Measurements from ENCODE around the gene SCGB1C1. TPM values are rescaled to one million over a fixed set of nuclear protein-coding genes. Genes with fewer than 3 reads are reported as not detected.
"Not testable (repeated sequence)": the region's sequence is repeated elsewhere in the genome, so short reads cannot be mapped to it uniquely, and the experiment has no call there.

SCGB1C1 gene
- total RNA-seq, 1 experiment from 2014 or later = not detected

DNA sequence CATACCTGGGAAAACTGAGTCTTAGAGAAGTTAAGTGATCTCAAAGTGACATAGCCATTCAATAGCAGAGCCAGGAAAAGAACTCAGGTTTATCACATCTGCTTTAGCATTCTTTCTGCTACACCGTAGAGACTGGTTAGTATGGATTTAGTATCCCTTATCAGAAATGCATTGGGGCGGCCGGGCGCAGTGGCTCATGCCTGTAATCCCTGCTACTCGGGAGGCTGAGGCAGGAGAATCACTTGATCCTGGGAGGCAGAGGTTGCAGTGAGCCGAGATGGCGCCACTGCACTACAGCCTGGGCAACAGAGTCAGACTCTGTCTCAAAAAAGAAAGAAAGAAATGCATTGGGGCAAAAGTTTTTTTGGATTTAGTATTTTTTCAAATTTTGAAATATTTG is 45.5 kb downstream of the SCGB1C1 start:
- not testable (repeated sequence) for H3K27me3 ChIP-seq (ENCODE audit: low read length); H4K20me1 ChIP-seq (ENCODE audit: insufficient read depth, low read depth, low read length); H3K9me2 ChIP-seq (replicated peaks; ENCODE audit: insufficient read depth, low read length); H3K27ac ChIP-seq (ENCODE audit: low read length); H2AFZ ChIP-seq (ENCODE audit: low read length); H3K9me3 ChIP-seq (ENCODE audit: low read length); DNase-seq
- peaks cover 77% of the 10 kb centered on the region for H3K79me2 ChIP-seq (ENCODE audit: low read length)
- H3K9ac ChIP-seq (ENCODE audit: low read length) = peak overlapping the region; percentile 96
- H3K4me2 ChIP-seq (ENCODE audit: low read depth, low read length, poor library complexity, severe bottlenecking) = peak overlapping the region; percentile 97
- peaks cover 24% of the 10 kb centered on the region for H3K4me1 ChIP-seq (ENCODE audit: low read length)
- peaks cover 23% of the 10 kb centered on the region; the same call in 1 of the 2 replicates for H3K36me3 ChIP-seq (ENCODE audit: insufficient read depth, low read length)
- H3K4me3 ChIP-seq (ENCODE audit: low read length) = peak overlapping the region; percentile 98

- H3K9me2 ChIP-seq (replicated peaks; ENCODE audit: insufficient read depth, low read length) = no peaks in the 10 kb centered on the region
- peaks cover 3% of the 10 kb centered on the region; the same call in 1 of the 2 replicates for H4K20me1 ChIP-seq (ENCODE audit: insufficient read depth, low read depth, low read length)
- H3K27me3 ChIP-seq (ENCODE audit: low read length) = no peaks in the 10 kb centered on the region
- peaks cover 19% of the 10 kb centered on the region for H3K4me1 ChIP-seq (ENCODE audit: low read length)
- peaks cover 66% of the 10 kb centered on the region for H3K79me2 ChIP-seq (ENCODE audit: low read length)
- peaks cover 35% of the 10 kb centered on the region; the same call in 1 of the 2 replicates for H3K36me3 ChIP-seq (ENCODE audit: insufficient read depth, low read length)
- H3K27ac ChIP-seq (ENCODE audit: low read length) = no peak overlapping the region
- no peak overlapping the region for H3K9ac ChIP-seq (ENCODE audit: low read length)
- H3K9me3 ChIP-seq (ENCODE audit: low read length) = no peaks in the 10 kb centered on the region
- no peak for DNase-seq
- no peak overlapping the region for H3K4me2 ChIP-seq (ENCODE audit: low read depth, low read length, poor library complexity, severe bottlenecking)
- no peak overlapping the region for H3K4me3 ChIP-seq (ENCODE audit: low read length)
- H2AFZ ChIP-seq (ENCODE audit: low read length) = no peak overlapping the region
These were observed 47.4 kb downstream of the SCGB1C1 start for GRCh38 chr11:240315-240714.

DNA sequence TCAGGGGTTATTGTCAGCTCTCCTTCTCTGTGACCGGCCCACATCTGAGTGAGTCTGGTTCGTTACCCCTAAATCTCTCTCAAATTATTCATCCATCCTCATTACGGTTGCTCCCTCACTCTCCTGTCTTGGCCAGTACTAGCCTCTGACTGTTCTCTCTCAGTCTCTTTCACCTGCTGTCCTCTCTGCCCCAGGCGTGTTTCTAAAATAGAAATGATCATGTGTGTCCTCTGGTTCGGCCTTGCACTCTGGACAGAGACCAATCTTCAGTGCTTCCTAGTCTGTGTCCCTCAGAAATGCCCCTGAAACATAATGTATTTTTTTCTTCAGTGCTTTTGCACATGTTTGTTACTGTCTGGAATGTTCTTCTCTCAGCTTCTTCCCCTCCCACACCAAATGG is 48.8 kb downstream of the SCGB1C1 start:
- H3K4me1 ChIP-seq (ENCODE audit: low read length) = peaks cover 14% of the 10 kb centered on the region
- peaks cover 3% of the 10 kb centered on the region; the same call in 1 of the 2 replicates for H4K20me1 ChIP-seq (ENCODE audit: insufficient read depth, low read depth, low read length)
- H2AFZ ChIP-seq (ENCODE audit: low read length) = no peak overlapping the region
- H3K36me3 ChIP-seq (ENCODE audit: insufficient read depth, low read length) = peaks cover 40% of the 10 kb centered on the region; the same call in 1 of the 2 replicates
- H3K27ac ChIP-seq (ENCODE audit: low read length) = no peak overlapping the region
- no peak for DNase-seq
- H3K4me3 ChIP-seq (ENCODE audit: low read length) = no peak overlapping the region
- H3K9ac ChIP-seq (ENCODE audit: low read length) = no peak overlapping the region
- H3K9me2 ChIP-seq (replicated peaks; ENCODE audit: insufficient read depth, low read length) = no peaks in the 10 kb centered on the region
- H3K79me2 ChIP-seq (ENCODE audit: low read length) = peaks cover 59% of the 10 kb centered on the region
- no peak overlapping the region for H3K4me2 ChIP-seq (ENCODE audit: low read depth, low read length, poor library complexity, severe bottlenecking)
- no peaks in the 10 kb centered on the region for H3K9me3 ChIP-seq (ENCODE audit: low read length)
- no peaks in the 10 kb centered on the region for H3K27me3 ChIP-seq (ENCODE audit: low read length)

Small RNAs within 50 kb of the gene (small RNA-seq; reads per million reads assigned to genes)
- gene RNU6-447P = not detected

Other genes starting within 250 kb of the SCGB1C1 start
- gene BET1L, start 14.3 kb downstream of the SCGB1C1 start, total RNA-seq (2014; rRNA removed; shearing (Covaris generic); ENCODE audit: low replicate concordance) = 16.8 TPM in 2 replicates
- gene RIC8A, start 14.6 kb downstream of the SCGB1C1 start, total RNA-seq (2014; rRNA removed; shearing (Covaris generic); ENCODE audit: low replicate concordance) = 56.2 and 86.1 TPM in 2 replicates
- gene SIRT3, start 43.3 kb downstream of the SCGB1C1 start, total RNA-seq (2014; rRNA removed; shearing (Covaris generic); ENCODE audit: low replicate concordance) = 13.6 and 17.2 TPM in 2 replicates
- 86.7 and 92.7 TPM in 2 replicates for gene PSMD13, start 43.9 kb downstream of the SCGB1C1 start, total RNA-seq (2014; rRNA removed; shearing (Covaris generic); ENCODE audit: low replicate concordance)
- gene NLRP6, start 85.3 kb downstream of the SCGB1C1 start, total RNA-seq (2014; rRNA removed; shearing (Covaris generic); ENCODE audit: low replicate concordance) = 0.11 TPM in 1 of 2 replicates, not detected in the other
- gene PGGHG, start 96.0 kb downstream of the SCGB1C1 start, total RNA-seq (2014; rRNA removed; shearing (Covaris generic); ENCODE audit: low replicate concordance) = 17.0 and 24.2 TPM in 2 replicates
- gene IFITM5, start 106.4 kb downstream of the SCGB1C1 start, total RNA-seq (2014; rRNA removed; shearing (Covaris generic); ENCODE audit: low replicate concordance) = not detected in 2 replicates
- 18.5 and 19.4 TPM in 2 replicates for gene IFITM2, start 114.7 kb downstream of the SCGB1C1 start, total RNA-seq (2014; rRNA removed; shearing (Covaris generic); ENCODE audit: low replicate concordance)
- gene IFITM1, start 121.0 kb downstream of the SCGB1C1 start, total RNA-seq (2014; rRNA removed; shearing (Covaris generic); ENCODE audit: low replicate concordance) = 125 and 216 TPM in 2 replicates
- gene IFITM3, start 127.8 kb downstream of the SCGB1C1 start, total RNA-seq (2014; rRNA removed; shearing (Covaris generic); ENCODE audit: low replicate concordance) = 1.7 TPM in 1 of 2 replicates, not detected in the other
- gene B4GALNT4, start 176.4 kb downstream of the SCGB1C1 start, total RNA-seq (2014; rRNA removed; shearing (Covaris generic); ENCODE audit: low replicate concordance) = not detected in 2 replicates
- gene PKP3, start 201.1 kb downstream of the SCGB1C1 start, total RNA-seq (2014; rRNA removed; shearing (Covaris generic); ENCODE audit: low replicate concordance) = 0.76 TPM in 1 of 2 replicates, not detected in the other
- 28.9 and 34.6 TPM in 2 replicates for gene SIGIRR, start 221.9 kb downstream of the SCGB1C1 start, total RNA-seq (2014; rRNA removed; shearing (Covaris generic); ENCODE audit: low replicate concordance)
- 1.4 and 2.2 TPM in 2 replicates for gene ANO9, start 248.9 kb downstream of the SCGB1C1 start, total RNA-seq (2014; rRNA removed; shearing (Covaris generic); ENCODE audit: low replicate concordance)